ENCODE measurements around the gene RPS6KA2. TPM values are rescaled to one million over a fixed set of nuclear protein-coding genes. Genes with fewer than 3 reads are reported as not detected.
"Not testable (repeated sequence)": the region's sequence is repeated elsewhere in the genome, so short reads cannot be mapped to it uniquely, and the experiment has no call there.

Gene RPS6KA2
- total and polyA plus RNA-seq, 9 donors: 24.4 to 75.5 (median 48.1) TPM

- H3K27me3 ChIP-seq: no peaks in the 10 kb centered on the region
- H3K27ac ChIP-seq: no peak overlapping the region
- no peaks in the 10 kb centered on the region for H3K36me3 ChIP-seq
- intact Hi-C loops (cut with DNase I): loop anchor here in 3 of 4 donors (5.0 to 10.0 kb wide), 2 partner anchors 131 to 134 kb away; no protein-coding TSS in a partner anchor
- WGBS, 3 donors: 82 to 86% (median 83%) methylated on average over 12 of the region's 12 CpGs
- H3K9me3 ChIP-seq: no peaks in the 10 kb centered on the region
- no peak overlapping the region for H3K4me3 ChIP-seq
- DNase-seq: no peak
- TF ChIP-seq CTCF (IDR thresholded peaks at IDR 0.05): no peak
- H3K4me1 ChIP-seq (ENCODE audit: insufficient read depth): peaks cover 1% of the 10 kb centered on the region
Observed at GRCh38 chr6:166406197-166406596, 220.9 kb downstream of the RPS6KA2 start.

GRCh38 chr6:166405386-166405785 is 221.7 kb downstream of the RPS6KA2 start:
- Histone ChIP-seq H3K27ac (no peak overlapping the region), H3K4me3 (no peak overlapping the region), H3K36me3 (no peaks in the 10 kb centered on the region), H3K27me3 (no peaks in the 10 kb centered on the region), H3K9me3 (no peaks in the 10 kb centered on the region), H3K4me1 (ENCODE audit: insufficient read depth) (peaks cover 1% of the 10 kb centered on the region)
- DNase-seq: no peak
- intact Hi-C loops (cut with DNase I): loop anchor here in 3 of 4 donors (5.0 to 10.0 kb wide), 2 partner anchors 131 to 133 kb away; no protein-coding TSS in a partner anchor
- 53 to 55% (median 53%) methylated on average over 6 to 7 of the region's 7 CpGs for WGBS, 3 donors
- no peak for TF ChIP-seq EP300 (IDR thresholded peaks at IDR 0.05)

GRCh38 chr6:166402582-166403277 is 224.3 kb downstream of the RPS6KA2 start:
- no peak for DNase-seq
- Histone ChIP-seq H3K36me3 (no peaks in the 10 kb centered on the region), H3K27ac (no peak overlapping the region), H3K27me3 (no peaks in the 10 kb centered on the region), H3K9me3 (no peaks in the 10 kb centered on the region), H3K4me3 (no peak overlapping the region), H3K4me1 (ENCODE audit: insufficient read depth) (no peaks in the 10 kb centered on the region)
- TF ChIP-seq EP300 (IDR thresholded peaks at IDR 0.05) (no peak), POLR2A (IDR thresholded peaks at IDR 0.05) (no peak), CTCF (IDR thresholded peaks at IDR 0.05) (no peak)
- WGBS, 3 donors: 29 to 49% (median 37%) methylated on average over 6 of the region's 6 CpGs
- intact Hi-C loops (cut with DNase I): loop anchor here in 3 of 4 donors (5.0 to 10.0 kb wide), 2 partner anchors 125 to 128 kb away; no protein-coding TSS in a partner anchor

GRCh38 chr6:166400649-166401250 is 226.3 kb downstream of the RPS6KA2 start:
- H3K4me1 ChIP-seq (ENCODE audit: insufficient read depth); H3K27me3 ChIP-seq; H3K27ac ChIP-seq; H3K4me3 ChIP-seq; H3K36me3 ChIP-seq; H3K9me3 ChIP-seq: not testable (repeated sequence)
- peak; percentile 41 to 62 (median 53) for TF ChIP-seq CTCF (IDR thresholded peaks at IDR 0.05)
- intact Hi-C loops (cut with DNase I): loop anchor here in 3 of 4 donors (5.0 to 10.0 kb wide), 2 partner anchors 123 to 126 kb away; no protein-coding TSS in a partner anchor
- peak; percentile 42 to 60 (median 50) for DNase-seq
- WGBS, 3 donors: 20 to 24% (median 23%) methylated on average over 16 of the region's 16 CpGs

GRCh38 chr6:166400181-166400580 is 226.9 kb downstream of the RPS6KA2 start:
- H3K36me3 ChIP-seq: no peaks in the 10 kb centered on the region
- TF ChIP-seq POLR2A (IDR thresholded peaks at IDR 0.05): no peak
- no peak for TF ChIP-seq CTCF (IDR thresholded peaks at IDR 0.05)
- TF ChIP-seq EP300 (IDR thresholded peaks at IDR 0.05): no peak
- no peak for DNase-seq
- intact Hi-C loops (cut with DNase I): loop anchor here in 3 of 4 donors (5.0 to 10.0 kb wide), 2 partner anchors 123 to 125 kb away; no protein-coding TSS in a partner anchor
- no peak overlapping the region for H3K4me3 ChIP-seq
- WGBS, 3 donors: 86 to 94% (median 91%) methylated on average over 2 of the region's 2 CpGs
- H3K27me3 ChIP-seq: no peaks in the 10 kb centered on the region
- H3K27ac ChIP-seq: no peak overlapping the region
- H3K9me3 ChIP-seq: no peaks in the 10 kb centered on the region
- no peaks in the 10 kb centered on the region for H3K4me1 ChIP-seq (ENCODE audit: insufficient read depth)
